ENCODE results near the gene POLR3A.
A peak's percentile ranks its signal among the peaks of the same experiment; 100 is the strongest.

POLR3A gene

GRCh38 chr10:78046711-78047269 lies 17.5 kb upstream of the POLR3A start:
- DNase-seq (ENCODE audit: low spot score), result no peak

GRCh38 chr10:78045856-78046255 lies 16.5 kb upstream of the POLR3A start:
- no peak for DNase-seq (ENCODE audit: low spot score)

- no peak for DNase-seq (ENCODE audit: low spot score)
Measured at GRCh38 chr10:78045237-78045636, 15.9 kb upstream of the POLR3A start.

- no peak for DNase-seq (ENCODE audit: low spot score)
Measured at GRCh38 chr10:78044699-78045098, 15.4 kb upstream of the POLR3A start.

GRCh38 chr10:78044179-78044578 lies 14.9 kb upstream of the POLR3A start:
- DNase-seq (ENCODE audit: low spot score), result no peak

GRCh38 chr10:78042752-78043104 lies 13.4 kb upstream of the POLR3A start:
- DNase-seq (ENCODE audit: low spot score), result no peak

GRCh38 chr10:78042058-78042751 lies 12.9 kb upstream of the POLR3A start:
- no peak for DNase-seq (ENCODE audit: low spot score)

- peak; percentile 14 for DNase-seq (ENCODE audit: low spot score)
Measured at GRCh38 chr10:78041170-78042057, 12.1 kb upstream of the POLR3A start.

GRCh38 chr10:78039743-78040142 lies 10.4 kb upstream of the POLR3A start:
- no peak for DNase-seq (ENCODE audit: low spot score)

- DNase-seq (ENCODE audit: low spot score), result no peak
Measured at GRCh38 chr10:78038791-78039547, 9.7 kb upstream of the POLR3A start.

GRCh38 chr10:78038105-78038504 lies 8.8 kb upstream of the POLR3A start:
- no peak for DNase-seq (ENCODE audit: low spot score)

GRCh38 chr10:78035933-78036583 lies 6.7 kb upstream of the POLR3A start:
- DNase-seq (ENCODE audit: low spot score), result no peak

- DNase-seq (ENCODE audit: low spot score), result no peak
Measured at GRCh38 chr10:78035437-78035836, 6.1 kb upstream of the POLR3A start.

- DNase-seq (ENCODE audit: low spot score), result no peak
Measured at GRCh38 chr10:78035025-78035424, 5.7 kb upstream of the POLR3A start.

- peak; percentile 96 for DNase-seq (ENCODE audit: low spot score)
Measured at GRCh38 chr10:78033637-78034470, 4.5 kb upstream of the POLR3A start, which contains the start of gene RPS24. Gene RPS24 (plus strand): TSS chr10:78033863. CDS start chr10:78033902, 39 bp downstream.

GRCh38 chr10:78033387-78033636 lies 4.0 kb upstream of the POLR3A start:
- DNase-seq (ENCODE audit: low spot score), result no peak

GRCh38 chr10:78028438-78029268 lies 662 bp downstream of the POLR3A start:
- DNase-seq (ENCODE audit: low spot score), result no peak

- no peak for DNase-seq (ENCODE audit: low spot score)
Measured at GRCh38 chr10:78025685-78026364, 3.5 kb downstream of the POLR3A start.

- DNase-seq (ENCODE audit: low spot score), result no peak
Measured at GRCh38 chr10:78023741-78024140, 5.6 kb downstream of the POLR3A start.

GRCh38 chr10:78021201-78021600 lies 8.1 kb downstream of the POLR3A start:
- DNase-seq (ENCODE audit: low spot score), result no peak

All from hematopoietic multipotent progenitor cell treated with erythropoietin and hydrocortisone succinate and interleukin-3 and kit ligand, for 15 days (in vitro differentiated cells).